ENCODE measurements around the gene SORL1. TPM values are rescaled to one million over a fixed set of nuclear protein-coding genes. Genes with fewer than 3 reads are reported as not detected.

Gene SORL1
- total and polyA plus RNA-seq, 2 of the 13 experiments (the other 11 are each of a cell fraction or from before 2014, with no cell fraction given): 21.3 to 148 TPM

- TF ChIP-seq TRIM22 (IDR thresholded peaks at IDR 0.05) (no peak), HIVEP1 (CRISPR knock-in tag; IDR thresholded peaks at IDR 0.05) (peak; percentile 70; the same call in 1 of the 2 replicates), NCOA1 (CRISPR knock-in tag; IDR thresholded peaks at IDR 0.05) (no peak), ZNF773 (CRISPR knock-in tag; IDR thresholded peaks at IDR 0.05; ENCODE audit: borderline replicate concordance) (no peak), ZNF605 (CRISPR knock-in tag; IDR thresholded peaks at IDR 0.05) (no peak), KLF6 (CRISPR knock-in tag; IDR thresholded peaks at IDR 0.05) (no peak), ZNF362 (CRISPR knock-in tag; IDR thresholded peaks at IDR 0.05; ENCODE audit: borderline replicate concordance) (no peak), ZNF234 (CRISPR knock-in tag; conservative IDR thresholded peaks at IDR 0.05) (no peak), PAF1 (CRISPR knock-in tag; IDR thresholded peaks at IDR 0.05) (no peak), ZNF432 (CRISPR knock-in tag; IDR thresholded peaks at IDR 0.05; ENCODE audit: borderline replicate concordance) (no peak), FOSL1 (CRISPR knock-in tag; IDR thresholded peaks at IDR 0.05; ENCODE audit: borderline replicate concordance) (no peak), NR2F2 (IDR thresholded peaks at IDR 0.05; ENCODE audit: borderline replicate concordance, low read depth) (no peak), ZMYM2 (CRISPR knock-in tag; IDR thresholded peaks at IDR 0.05) (no peak), PRDM15 (CRISPR knock-in tag; IDR thresholded peaks at IDR 0.05) (no peak), GATA4 (IDR thresholded peaks at IDR 0.05; ENCODE audit: borderline replicate concordance, low read depth) (no peak), SCMH1 (CRISPR knock-in tag; IDR thresholded peaks at IDR 0.05; ENCODE audit: borderline replicate concordance) (no peak), AGO2 (optimal IDR thresholded peaks at IDR 0.05; ENCODE audit: low read depth, low read length) (no peak), UBTF (CRISPR knock-in tag; IDR thresholded peaks at IDR 0.05) (no peak), CCDC6 (CRISPR knock-in tag; IDR thresholded peaks at IDR 0.05) (no peak)
These were observed 203.6 kb downstream of the SORL1 start (continued) for GRCh38 chr11:121655537-121656327.

Measured in HepG2 (cell line).